Hepatic stellate cell (primary cell): Measurements from ENCODE around the gene CD63.
A peak's percentile ranks its signal among the peaks of the same experiment; 100 is the strongest.

Experiments
- DNase-seq: peaks from one replicate; pipeline ENCODE4 v3.0.0; 2011; ENCODE audit warnings: low spot score

Gene CD63

DNA sequence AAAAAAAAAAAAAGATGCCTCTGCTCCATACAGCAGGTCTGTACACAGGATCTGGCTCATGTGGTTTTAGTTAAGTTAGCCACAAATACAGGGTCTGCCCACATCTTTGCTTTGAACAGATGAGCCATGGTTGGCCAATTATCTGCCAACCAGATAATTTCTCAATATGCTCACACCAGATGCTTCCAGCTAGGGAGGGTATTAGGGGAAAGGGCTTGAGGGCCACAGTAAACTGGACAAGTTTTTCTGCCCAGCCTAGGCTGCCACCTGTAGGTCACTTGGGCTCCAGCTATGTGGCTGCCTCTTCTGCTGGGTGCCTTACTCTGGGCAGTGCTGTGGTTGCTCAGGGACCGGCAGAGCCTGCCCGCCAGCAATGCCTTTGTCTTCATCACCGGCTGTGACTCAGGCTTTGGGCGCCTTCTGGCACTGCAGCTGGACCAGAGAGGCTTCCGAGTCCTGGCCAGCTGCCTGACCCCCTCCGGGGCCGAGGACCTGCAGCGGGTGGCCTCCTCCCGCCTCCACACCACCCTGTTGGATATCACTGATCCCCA lies 7.8 kb downstream of the CD63 start:
- peak; percentile 84 for DNase-seq

DNA sequence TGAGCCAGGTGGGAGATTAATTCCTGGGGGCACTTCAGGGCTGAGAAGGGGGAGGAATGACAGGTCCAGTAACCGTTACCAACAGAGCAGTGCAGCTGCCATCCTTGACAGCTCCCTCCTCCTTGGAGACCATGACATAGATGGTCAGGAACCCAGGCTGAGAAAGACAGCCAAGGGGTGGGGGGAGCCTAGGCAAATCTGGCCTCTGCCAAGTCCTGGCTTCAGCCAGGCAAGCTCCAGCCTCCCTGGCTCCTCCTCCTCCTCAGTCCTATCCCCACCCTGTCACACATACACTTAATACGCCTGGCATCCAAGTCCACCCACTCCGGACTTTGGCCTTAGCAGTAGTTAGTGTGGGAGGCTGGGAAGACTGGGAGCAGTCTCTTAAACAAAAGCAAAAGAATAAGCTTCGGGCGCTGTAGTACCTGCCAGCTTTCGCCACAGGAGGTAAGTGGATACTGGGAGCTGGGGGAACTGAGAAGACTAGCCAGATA lies 8.7 kb downstream of the CD63 start, which contains the start of gene RDH5:
TSS of gene RDH5 (plus strand) at position 323 of the 494 bp plus-strand sequence. CDS start 792 bp downstream, outside the sequence.
- peak; percentile 85 for DNase-seq

DNA sequence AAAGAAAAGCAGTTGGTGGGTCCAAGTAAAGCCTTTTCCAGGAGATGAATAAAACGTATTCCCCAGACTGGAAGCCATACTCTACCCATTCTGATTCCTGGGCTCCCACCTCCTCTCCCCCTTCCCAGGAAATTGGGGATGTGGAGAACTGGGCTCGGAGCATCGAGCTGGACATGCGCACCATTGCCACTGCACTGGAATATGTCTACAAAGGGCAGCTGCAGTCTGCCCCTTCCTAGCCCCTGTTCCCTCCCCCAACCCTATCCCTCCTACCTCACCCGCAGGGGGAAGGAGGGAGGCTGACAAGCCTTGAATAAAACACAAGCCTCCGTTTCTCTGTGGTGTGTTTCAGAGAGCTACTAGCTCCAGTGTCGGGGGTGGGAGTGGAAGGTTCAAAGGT lies 9.4 kb downstream of the CD63 start:
- no peak for DNase-seq

DNA sequence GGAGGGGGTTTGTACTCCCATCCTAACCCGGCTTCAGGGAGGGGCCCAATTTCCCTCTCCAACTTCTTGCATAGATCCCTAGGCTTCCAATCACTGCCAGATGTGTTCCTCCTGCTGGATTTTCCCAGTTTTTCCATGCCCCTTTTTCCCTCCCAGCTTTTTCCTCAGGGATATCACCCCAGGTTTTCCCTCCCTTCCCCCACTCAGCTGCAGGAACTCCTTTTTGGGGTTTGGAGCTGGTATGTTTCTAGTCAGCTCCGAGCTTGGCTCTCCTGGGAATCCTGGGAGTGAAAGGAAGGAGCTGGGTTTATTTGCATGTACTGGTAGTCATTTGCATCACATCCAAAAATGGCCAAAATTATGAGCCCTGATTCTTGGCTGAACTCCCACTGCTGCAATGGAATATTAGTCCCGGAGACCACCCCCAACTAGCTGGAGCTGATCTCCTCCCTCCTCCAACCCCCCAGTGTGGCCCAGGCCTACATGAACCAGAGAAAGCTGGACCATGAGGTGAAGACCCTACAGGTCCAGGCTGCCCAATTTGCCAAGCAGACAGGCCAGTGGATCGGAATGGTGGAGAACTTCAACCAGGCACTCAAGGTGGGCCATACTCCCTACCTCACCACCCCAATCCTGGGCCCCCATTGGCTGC lies 10.1 kb downstream of the CD63 start:
- DNase-seq: no peak

DNA sequence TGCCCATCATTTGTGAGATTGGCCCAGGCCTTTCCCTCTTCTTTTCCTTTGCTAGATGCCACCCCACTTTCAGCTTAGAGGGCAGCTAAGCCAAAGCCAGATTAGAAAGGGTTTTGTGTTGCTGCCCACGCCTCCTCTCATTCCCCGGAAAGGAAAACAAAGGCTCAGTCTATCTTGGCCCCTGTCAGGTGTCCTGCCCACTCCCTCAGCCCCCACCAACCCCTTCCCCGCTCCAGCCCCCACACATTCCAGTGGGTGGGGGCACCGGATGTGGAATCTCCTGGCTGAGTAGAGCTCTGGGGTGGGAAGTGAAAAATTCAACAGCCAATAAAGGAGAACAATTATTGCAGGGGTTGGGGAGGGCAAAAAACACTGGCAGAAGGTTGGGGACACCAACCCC lies 10.8 kb downstream of the CD63 start:
- DNase-seq: no peak

DNA sequence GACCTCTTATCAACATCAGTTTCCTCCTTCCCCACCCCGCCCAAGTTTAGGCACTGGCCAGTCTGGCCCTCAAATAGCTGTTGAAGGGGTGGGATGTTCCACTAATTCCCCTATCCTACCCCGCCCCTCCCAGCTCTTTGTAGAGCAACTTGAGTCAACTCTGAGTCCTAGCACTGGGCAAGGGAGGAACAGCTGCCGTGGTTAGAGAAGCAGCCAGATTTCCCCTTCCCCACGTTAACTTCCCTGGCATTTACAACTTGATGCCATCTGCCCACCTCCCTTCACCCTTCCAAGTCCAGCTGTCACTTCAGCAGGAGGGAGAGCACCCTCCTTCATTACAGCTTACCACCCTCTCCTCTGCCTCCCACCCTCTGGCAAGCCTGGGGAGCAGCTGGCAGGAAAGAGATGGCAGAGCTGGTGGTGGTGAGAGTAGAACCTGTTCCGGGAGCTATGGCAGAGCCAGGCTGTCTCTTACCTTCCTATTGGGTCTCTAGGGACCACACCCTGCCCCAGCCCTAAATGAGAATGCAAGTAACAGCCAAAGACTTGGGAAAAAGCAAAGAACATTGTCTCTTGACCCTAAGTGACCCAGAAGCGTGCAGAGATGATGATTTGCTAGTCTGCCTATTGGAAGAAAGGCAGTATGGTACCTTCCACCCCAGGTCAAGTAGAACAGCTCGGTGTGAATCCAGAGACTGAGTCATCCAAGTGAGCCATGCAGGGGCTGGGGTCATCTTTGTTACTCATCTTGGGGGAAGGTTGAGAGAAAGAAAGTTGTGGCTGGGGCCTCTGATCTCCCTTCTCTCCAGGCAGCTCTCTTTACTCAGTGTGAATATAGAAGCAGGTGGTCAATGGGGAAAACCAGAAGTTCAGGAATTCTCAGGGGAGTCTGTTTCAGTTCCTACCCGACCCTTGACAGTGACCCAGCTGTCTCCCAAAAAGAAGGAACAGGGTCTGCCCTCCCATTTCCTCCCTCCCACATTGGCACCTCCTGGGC lies 11.5 kb downstream of the CD63 start:
- peak; percentile 65 for DNase-seq

DNA sequence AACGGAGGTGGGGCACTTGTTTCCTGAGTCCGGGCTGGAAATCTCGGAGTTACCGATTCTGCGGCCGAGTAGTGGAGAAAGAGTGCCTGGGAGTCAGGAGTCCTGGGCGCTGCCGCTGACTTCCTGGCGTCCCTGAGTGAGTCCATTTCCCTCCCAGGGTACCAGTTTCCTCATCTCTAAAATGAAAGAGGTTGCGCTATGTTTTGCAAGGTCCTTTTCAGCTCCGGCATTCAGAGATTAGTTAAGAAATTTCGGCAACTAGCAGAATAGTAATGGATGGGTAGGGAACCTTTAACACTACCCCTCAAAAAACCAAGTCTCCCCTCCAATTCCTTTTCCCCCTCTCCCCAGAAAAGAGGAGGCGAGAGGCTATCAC lies 12.2 kb downstream of the CD63 start:
- no peak for DNase-seq

DNA sequence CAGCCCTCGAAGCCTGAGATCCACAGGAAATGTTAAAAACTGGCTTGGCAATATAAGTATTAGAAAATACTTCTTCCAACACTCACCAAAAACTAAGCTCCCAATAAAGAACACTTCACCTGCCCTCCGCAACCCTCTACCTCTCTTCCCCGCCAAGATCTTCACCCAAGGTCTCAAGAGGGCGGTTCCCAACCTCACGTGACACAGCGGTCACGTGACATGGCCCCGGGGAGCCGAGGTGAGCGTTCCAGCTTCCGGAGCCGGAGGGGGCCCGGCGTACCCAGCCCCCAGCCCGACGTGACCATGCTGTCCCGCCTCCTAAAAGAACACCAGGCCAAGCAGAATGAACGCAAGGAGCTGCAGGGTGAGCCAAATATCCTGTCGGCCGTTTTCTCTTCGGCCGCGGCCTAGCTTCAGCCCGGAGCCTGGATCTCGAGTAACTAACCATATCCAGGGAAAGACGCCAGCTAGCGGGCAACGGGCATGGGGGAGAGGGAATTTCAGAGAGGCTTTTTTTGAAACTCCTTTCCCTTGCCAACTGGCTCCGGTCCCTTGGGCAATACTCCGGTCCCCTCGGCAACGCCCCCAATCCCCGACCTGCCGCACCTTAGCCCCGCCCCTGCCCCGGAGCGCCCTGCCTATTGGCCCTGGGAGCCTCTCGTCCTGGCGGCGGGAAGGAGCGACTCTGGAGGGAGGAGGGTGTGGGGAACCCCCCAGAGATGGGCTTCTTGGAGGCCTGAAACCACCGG lies 12.8 kb downstream of the CD63 start, which contains the start of gene BLOC1S1:
TSS of gene BLOC1S1 (plus strand) at position 214 of the 749 bp plus-strand sequence. CDS start at position 220, 6 bp downstream.
- peak; percentile 91 for DNase-seq

DNA sequence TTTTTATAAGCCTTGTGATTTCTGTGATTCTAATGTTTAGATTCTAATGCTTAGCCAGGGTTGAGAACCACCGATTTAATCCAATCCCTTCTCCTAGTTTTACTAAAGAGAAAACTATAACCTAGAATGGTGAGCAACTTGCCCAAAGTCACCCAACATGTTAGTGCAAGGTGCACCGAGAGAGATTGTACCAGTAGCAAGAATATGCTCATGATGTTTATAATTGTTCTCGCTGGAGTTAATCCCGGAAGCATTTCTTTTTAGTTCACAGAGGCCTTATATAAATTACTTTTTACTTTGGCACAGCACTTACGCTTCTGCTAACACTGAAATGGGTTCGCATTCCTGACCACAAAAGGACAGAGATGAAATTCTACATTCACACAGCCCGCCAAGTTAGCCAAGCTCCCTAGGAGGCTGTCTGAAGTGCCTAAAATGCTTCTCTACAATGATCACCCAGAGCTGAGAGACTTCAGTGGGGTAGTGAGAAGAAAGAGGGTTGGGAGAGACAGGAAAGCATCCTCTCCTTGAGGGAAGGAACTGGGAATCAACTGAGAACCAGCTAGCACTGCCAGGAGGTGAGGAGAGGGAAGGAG lies 13.5 kb downstream of the CD63 start:
- DNase-seq: no peak

DNA sequence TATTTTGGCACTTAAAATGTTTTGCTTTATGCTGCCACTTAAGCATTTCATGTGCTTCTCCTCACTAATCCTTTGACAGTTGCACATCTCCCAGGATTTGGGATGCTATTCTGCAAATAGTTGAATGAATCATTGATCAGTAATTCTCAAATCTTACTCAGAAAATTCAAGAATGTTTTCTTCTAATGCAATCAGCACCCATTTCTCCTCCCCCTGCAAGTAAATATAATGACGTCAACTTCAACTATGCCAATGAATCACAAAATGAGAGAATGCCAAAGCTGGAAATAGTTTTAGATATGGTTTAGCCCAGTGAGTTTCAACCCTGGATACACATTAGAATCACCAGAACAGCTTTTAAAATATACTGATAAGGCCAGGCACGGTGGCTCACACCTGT lies 15.1 kb downstream of the CD63 start:
- peak; percentile 89 for DNase-seq

DNA sequence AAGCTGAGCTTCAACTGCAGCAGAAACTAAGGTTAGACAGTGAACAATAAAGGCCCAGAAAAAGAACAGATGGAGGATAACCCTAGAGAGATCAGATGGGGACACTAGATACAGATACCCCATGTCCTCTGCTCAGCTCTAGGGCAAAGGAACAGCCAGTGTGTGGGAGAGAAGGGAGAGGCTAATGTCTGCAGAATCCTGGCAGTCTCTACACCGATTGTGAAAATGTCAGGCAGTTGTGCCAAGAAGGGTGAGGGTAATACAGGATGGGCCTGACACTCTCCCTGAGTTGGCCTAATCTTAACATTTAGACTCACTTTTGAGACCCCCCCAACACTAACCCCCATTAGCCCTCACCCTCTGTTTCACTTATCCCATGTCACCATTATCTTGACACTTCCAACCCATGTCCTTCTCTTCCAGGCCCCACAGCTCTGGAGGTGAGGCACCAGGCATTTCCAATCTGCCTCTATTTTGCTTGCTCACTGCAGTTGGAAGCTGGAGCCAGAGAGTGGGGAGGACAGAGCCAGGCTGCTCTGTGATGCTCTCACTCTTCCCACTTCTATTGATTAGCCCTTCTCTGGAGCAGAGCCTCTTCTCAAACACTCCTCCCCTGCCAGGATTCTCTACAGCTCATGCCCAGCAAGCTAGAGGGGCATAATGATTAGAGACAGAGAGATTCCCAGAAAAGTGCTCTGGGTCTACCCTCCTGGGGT lies 16.0 kb downstream of the CD63 start:
- DNase-seq: no peak

DNA sequence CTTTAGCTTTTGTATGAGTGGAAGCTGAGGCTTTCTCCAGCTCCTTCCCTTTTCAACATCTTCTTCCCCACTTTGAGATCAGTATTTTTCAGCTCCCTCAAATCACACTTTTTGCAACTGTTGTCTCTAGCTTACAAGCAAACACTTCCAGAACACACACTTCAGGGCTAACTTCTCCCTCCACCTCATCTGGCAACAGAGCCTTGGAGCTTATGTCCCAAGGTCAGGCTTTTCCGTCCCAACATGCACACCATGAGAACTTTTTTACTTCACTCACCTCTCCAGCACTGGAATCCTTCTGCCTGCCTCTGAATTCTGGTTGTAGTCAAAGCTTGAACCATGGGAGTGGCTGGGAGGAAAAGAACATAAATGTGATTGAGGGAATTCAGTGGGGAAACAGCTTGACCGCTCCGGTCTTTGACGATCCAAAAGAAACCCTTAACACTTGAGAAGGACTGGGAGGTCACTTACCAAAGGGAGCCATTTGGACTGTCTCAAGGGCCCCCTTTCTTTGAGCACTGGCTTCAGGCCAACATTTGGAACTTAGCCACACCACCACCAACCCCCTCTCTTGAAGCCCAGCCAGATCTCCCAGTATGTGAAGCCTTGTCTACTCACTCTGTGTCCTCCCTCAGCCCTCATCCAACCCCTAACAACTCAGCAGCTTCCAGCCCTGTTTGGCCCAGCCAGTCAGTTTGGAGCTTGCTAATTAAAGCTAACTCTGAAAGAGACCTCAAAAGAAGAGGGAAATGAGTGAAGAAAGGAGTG lies 16.8 kb downstream of the CD63 start:
- no peak for DNase-seq

DNA sequence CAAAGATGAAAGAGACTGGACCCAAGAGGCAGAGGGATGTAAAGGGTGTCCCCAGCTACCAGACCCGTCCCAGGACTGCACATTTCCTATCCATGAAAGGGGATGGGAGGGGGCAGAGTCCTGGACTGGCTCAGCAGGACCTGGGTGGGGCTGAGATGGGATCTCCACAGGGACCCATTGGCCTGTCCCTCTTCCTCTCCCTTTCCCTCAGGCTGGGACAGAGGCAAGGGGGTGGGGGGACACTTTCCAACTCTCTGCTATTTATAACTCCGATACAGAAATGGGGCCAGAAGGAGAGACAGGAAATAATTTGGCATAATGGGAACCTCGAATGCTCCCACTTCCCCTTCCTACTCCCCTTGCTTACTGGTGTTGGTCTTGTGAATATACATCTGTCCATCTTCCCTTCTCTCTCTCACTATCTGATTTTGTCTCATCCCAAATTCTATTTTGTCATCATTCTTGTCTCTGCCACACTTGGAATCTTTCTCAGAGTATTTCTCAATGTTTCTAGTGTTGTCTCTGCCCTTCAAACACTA lies 20.0 kb downstream of the CD63 start:
- no peak for DNase-seq

DNA sequence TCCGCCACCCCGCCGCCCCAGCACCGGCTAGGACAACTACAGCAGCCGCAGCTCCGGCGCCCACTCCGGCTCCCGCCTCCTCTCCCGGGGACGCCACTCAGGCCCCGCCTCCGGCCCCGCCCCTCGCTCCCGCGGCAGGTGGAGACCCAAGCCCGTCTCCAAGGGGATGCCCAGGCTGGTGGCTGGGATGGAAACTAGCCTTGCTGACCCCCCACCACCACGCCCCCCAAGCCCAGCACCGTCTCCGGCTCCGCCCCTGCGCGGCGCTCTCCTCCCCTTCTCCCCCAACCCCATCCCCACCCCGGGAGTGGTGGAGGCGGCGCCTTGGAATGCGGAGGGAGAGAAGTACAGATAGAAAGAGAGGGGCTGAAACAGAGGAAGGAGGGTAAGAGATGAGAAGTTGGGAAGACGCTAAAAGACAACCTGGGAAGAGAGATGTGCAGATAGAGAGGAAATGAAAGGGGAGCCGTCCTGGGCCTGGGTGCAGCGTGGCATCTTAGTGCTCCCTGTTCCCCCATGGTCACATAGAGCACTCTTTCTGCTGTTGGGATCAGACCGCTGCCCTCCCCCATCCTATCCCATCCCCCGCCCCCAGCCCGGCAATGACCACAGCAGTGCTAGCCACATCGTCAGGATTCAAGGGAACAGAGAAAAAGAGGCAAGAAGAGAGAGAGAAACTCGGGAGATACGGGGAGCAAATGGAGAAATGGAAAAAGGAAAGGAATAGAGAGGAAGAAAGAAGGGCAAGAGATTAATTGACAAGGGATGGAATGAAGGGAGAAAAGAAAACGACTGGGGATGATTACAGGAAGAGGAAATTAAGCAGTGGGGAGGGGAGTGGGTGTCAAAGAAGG lies 20.7 kb downstream of the CD63 start, which contains the start of gene ITGA7:
TSS of gene ITGA7 (minus strand) at position 64 of the 854 bp plus-strand sequence. CDS start 222 bp downstream, outside the sequence.
- peak; percentile 72 for DNase-seq

DNA sequence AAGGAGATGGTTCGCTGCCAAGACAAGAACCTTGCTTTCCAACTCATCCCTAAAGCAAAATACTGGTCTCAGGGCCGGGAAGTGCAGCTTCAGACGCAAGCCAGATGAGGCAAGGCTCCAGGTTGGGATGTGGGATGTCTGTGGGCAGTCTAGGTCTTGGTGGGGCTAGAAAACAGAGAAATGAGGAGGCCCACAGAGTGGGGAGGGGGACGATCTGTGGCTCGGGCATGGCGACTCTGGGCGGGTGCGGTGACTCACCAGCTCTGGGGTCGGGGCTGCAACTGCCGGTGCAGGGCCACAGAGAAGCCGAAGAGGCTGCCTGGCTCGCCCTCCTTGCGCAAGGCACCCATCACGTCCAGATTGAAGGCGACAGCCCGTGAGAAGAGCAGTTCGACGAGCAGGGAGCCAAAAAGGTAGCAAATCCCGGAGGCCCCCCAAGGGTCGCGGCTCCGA lies 21.6 kb downstream of the CD63 start:
- no peak for DNase-seq

DNA sequence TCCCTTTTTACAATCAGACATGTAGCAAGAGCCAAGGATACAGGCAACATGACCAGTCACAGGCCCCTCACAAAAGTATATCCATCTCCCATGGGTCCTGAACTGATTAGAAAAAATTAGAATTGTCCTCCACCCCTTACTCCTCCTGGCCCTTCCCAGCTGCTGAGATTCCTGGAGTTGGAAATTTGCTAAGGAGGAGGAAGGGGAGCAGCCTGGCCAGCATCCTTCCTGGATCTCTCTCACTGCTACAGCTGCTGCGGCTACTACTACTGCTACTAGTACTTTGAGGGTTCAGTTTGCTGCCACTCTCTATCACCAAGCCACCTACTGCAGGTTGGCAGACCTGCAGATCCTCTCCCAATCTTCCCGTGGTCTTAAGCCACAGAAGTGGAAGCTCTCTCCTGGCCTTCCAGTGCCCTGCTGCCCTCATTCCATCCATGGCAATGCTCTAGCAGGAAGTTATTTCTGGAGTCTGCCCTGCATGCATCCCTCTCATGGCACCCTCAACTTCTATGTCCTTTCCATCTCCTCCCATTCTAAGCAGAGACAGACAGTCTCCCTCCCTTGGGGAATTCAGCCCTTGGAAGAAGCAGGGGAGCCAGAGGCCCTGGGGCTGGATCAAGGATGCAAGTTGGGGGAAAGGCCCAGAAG lies 22.1 kb downstream of the CD63 start:
- DNase-seq: no peak

DNA sequence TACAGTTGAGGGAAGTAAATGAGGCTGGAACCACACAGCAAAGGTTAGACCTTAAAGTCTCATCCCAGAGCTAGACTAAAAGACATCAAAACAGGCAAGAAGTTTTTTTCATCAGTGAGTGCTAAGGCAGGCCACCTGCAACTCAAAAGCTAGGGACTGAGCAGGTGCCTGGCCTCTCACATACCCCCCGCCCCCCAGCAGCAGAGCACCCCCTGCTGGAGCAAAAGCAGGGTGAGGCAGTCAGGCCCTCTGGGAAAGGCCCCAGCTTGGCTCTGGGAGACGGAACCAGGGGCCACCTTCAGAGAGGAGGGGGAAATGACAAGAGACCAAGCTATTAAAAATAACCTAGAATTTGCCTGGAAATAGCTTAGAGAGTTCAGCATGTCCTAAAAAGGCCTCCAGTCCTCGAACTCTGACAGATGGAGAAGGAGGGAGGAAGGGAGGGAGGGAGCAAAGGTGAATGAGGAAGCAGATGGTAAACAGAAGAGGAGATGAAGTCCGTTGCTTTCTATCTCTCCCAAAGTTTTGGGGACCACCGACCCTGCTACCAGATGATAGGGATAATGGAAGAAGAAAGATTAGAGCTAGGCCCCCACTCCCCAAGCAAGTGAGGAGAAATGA lies 22.9 kb downstream of the CD63 start:
- DNase-seq: no peak
